ENCODE data around the gene ANAPC2.

The ANAPC2 gene

GRCh38 chr9:137175345-137175961 is 12.9 kb downstream of the ANAPC2 start:
- Histone ChIP-seq H2BK120ac (ENCODE audit: low read depth, low read length) (no peak overlapping the region), H3K4me2 (ENCODE audit: low read length, poor library complexity, severe bottlenecking) (no peak overlapping the region), H3K4me1 (ENCODE audit: control insufficient read depth, insufficient read depth, low read depth, low read length) (peaks cover 7% of the 10 kb centered on the region), H3K14ac (ENCODE audit: low read length in 2 of 2) (no peak overlapping the region), H3K79me1 (replicated peaks; ENCODE audit: low read length, poor library complexity, severe bottlenecking) (peaks cover 4% of the 10 kb centered on the region), H4K8ac (ENCODE audit: low read length) (no peak overlapping the region), H2BK5ac (ENCODE audit: low read depth, low read length, poor library complexity, severe bottlenecking) (no peak overlapping the region), H3K9ac (ENCODE audit: low read length) (no peak overlapping the region), H3K4me3 (ENCODE audit: insufficient read depth in 1 of 2, low read depth in 1 of 2, low read length in 2 of 2) (no peak overlapping the region), H3K27me3 (ENCODE audit: control insufficient read depth in 1 of 2, insufficient read depth in 1 of 2, low read length in 2 of 2) (peaks cover 33 to 45% of the 10 kb centered on the region in 2 experiments), H3K9me3 (ENCODE audit: control insufficient read depth, low read length) (no peaks in the 10 kb centered on the region), H3K36me3 (ENCODE audit: control insufficient read depth in 1 of 2, insufficient read depth in 2 of 2, low read depth in 1 of 2, low read length in 2 of 2) (peaks cover 20 to 40% of the 10 kb centered on the region in 2 experiments), H2BK15ac (ENCODE audit: low read depth, poor library complexity, severe bottlenecking) (no peak overlapping the region), H3K4ac (ENCODE audit: low read depth in 1 of 2, low read length in 2 of 2) (no peak overlapping the region), H4K91ac (ENCODE audit: low read length) (no peak overlapping the region), H2AFZ (ENCODE audit: low read depth, low read length) (no peak overlapping the region), H2AK5ac (ENCODE audit: low read length, severe bottlenecking) (no peak overlapping the region), H3K27ac (ENCODE audit: low read length, poor library complexity, severe bottlenecking) (no peak overlapping the region), H3K18ac (ENCODE audit: low read depth in 1 of 2, low read length in 2 of 2) (no peak overlapping the region), H3K23ac (ENCODE audit: low read length in 2 of 2) (no peak overlapping the region), H2BK12ac (ENCODE audit: low read length in 2 of 2) (no peak overlapping the region)
- 61% methylated on average over 30 of the region's 33 CpGs for WGBS
- DNase-seq, result no peak

DNA sequence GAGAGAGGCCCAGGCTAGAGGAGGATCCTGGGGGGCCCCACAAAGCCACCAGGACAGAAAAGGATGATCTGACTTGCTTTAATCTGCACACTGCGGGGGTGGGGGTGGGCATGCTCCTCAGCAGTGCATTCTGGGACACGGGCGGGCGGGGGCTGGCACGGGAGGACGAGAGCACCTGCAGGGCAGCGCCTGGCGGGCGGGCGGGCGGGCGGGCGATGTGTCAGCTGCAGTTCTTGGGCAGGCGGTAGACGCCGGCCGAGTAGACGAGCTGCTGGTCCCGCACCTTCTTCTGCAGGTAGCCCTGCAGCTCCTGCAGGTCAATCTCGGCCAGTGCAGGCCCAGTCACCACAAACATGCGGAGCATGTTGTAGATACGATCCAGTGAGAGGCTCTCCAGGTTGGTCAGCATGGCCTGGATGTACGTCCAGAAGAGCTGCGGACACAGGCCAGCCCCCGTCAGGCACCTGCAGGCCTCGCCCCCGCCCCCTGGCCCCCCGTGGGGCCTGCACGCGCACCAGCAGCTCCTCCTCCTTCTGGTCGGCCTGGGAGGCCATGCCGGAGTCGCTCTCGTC is 13.6 kb downstream of the ANAPC2 start:
- H3K4me1 ChIP-seq (ENCODE audit: control insufficient read depth, insufficient read depth, low read depth, low read length), result peaks cover 8% of the 10 kb centered on the region
- 61% methylated on average over 34 of the region's 34 CpGs for WGBS

GRCh38 chr9:137173796-137174664 is 14.3 kb downstream of the ANAPC2 start:
- Histone ChIP-seq H3K9ac (ENCODE audit: low read length) (no peak overlapping the region), H3K27ac (ENCODE audit: low read length, poor library complexity, severe bottlenecking) (no peak overlapping the region), H3K14ac (ENCODE audit: low read length in 2 of 2) (no peak overlapping the region), H3K4me1 (ENCODE audit: control insufficient read depth, insufficient read depth, low read depth, low read length) (peaks cover 15% of the 10 kb centered on the region), H3K36me3 (ENCODE audit: control insufficient read depth in 1 of 2, insufficient read depth in 2 of 2, low read depth in 1 of 2, low read length in 2 of 2) (peaks cover 8 to 26% of the 10 kb centered on the region in 2 experiments), H3K4me2 (ENCODE audit: low read length, poor library complexity, severe bottlenecking) (no peak overlapping the region), H4K8ac (ENCODE audit: low read length) (no peak overlapping the region), H4K91ac (ENCODE audit: low read length) (no peak overlapping the region), H2BK15ac (ENCODE audit: low read depth, poor library complexity, severe bottlenecking) (no peak overlapping the region), H2AFZ (ENCODE audit: low read depth, low read length) (no peak overlapping the region), H2AK5ac (ENCODE audit: low read length, severe bottlenecking) (no peak overlapping the region), H3K23ac (ENCODE audit: low read length in 2 of 2) (no peak overlapping the region), H2BK120ac (ENCODE audit: low read depth, low read length) (no peak overlapping the region), H3K4ac (ENCODE audit: low read depth in 1 of 2, low read length in 2 of 2) (no peak overlapping the region), H3K9me3 (ENCODE audit: control insufficient read depth, low read length) (no peaks in the 10 kb centered on the region), H2BK5ac (ENCODE audit: low read depth, low read length, poor library complexity, severe bottlenecking) (no peak overlapping the region), H3K79me1 (replicated peaks; ENCODE audit: low read length, poor library complexity, severe bottlenecking) (no peaks in the 10 kb centered on the region), H2BK12ac (ENCODE audit: low read length in 2 of 2) (no peak overlapping the region), H3K18ac (ENCODE audit: low read depth in 1 of 2, low read length in 2 of 2) (no peak overlapping the region), H3K27me3 (ENCODE audit: control insufficient read depth in 1 of 2, insufficient read depth in 1 of 2, low read length in 2 of 2) (peaks cover 39 to 59% of the 10 kb centered on the region in 2 experiments), H3K4me3 (ENCODE audit: insufficient read depth in 1 of 2, low read depth in 1 of 2, low read length in 2 of 2) (no peak overlapping the region)
- 90% methylated on average over 45 of the region's 45 CpGs for WGBS
- DNase-seq, result no peak

More for the DNA sequence above, 13.6 kb downstream of the ANAPC2 start:
- no peak overlapping the region for H3K4ac ChIP-seq (ENCODE audit: low read depth in 1 of 2, low read length in 2 of 2)
- no peak overlapping the region for H2BK120ac ChIP-seq (ENCODE audit: low read depth, low read length)
- H2AFZ ChIP-seq (ENCODE audit: low read depth, low read length), result no peak overlapping the region
- H3K4me3 ChIP-seq (ENCODE audit: insufficient read depth in 1 of 2, low read depth in 1 of 2, low read length in 2 of 2), result no peak overlapping the region
- H3K9ac ChIP-seq (ENCODE audit: low read length), result no peak overlapping the region
- no peaks in the 10 kb centered on the region for H3K9me3 ChIP-seq (ENCODE audit: control insufficient read depth, low read length)
- no peak overlapping the region for H3K4me2 ChIP-seq (ENCODE audit: low read length, poor library complexity, severe bottlenecking)
- no peak overlapping the region for H2BK5ac ChIP-seq (ENCODE audit: low read depth, low read length, poor library complexity, severe bottlenecking)
- H4K91ac ChIP-seq (ENCODE audit: low read length), result no peak overlapping the region
- H3K14ac ChIP-seq (ENCODE audit: low read length in 2 of 2), result no peak overlapping the region
- H3K79me1 ChIP-seq (replicated peaks; ENCODE audit: low read length, poor library complexity, severe bottlenecking), result peaks cover 4% of the 10 kb centered on the region
- H3K27me3 ChIP-seq (ENCODE audit: control insufficient read depth in 1 of 2, insufficient read depth in 1 of 2, low read length in 2 of 2), result peaks cover 39 to 52% of the 10 kb centered on the region in 2 experiments
- no peak overlapping the region for H3K27ac ChIP-seq (ENCODE audit: low read length, poor library complexity, severe bottlenecking)
- H2BK15ac ChIP-seq (ENCODE audit: low read depth, poor library complexity, severe bottlenecking), result no peak overlapping the region
- no peak overlapping the region for H2BK12ac ChIP-seq (ENCODE audit: low read length in 2 of 2)
- H2AK5ac ChIP-seq (ENCODE audit: low read length, severe bottlenecking), result no peak overlapping the region
- no peak overlapping the region for H3K18ac ChIP-seq (ENCODE audit: low read depth in 1 of 2, low read length in 2 of 2)
- no peak overlapping the region for H4K8ac ChIP-seq (ENCODE audit: low read length)
- H3K23ac ChIP-seq (ENCODE audit: low read length in 2 of 2), result no peak overlapping the region
- no peak for DNase-seq
- H3K36me3 ChIP-seq (ENCODE audit: control insufficient read depth in 1 of 2, insufficient read depth in 2 of 2, low read depth in 1 of 2, low read length in 2 of 2), result peaks cover 14 to 33% of the 10 kb centered on the region in 2 experiments
